GM21786 (cell line): ENCODE data around the gene MATN3.

ENCODE experiments used
- ATAC-seq: cut with Tn5 transposase; IDR thresholded peaks from one replicate; pipeline ENCODE4 v1.9.1; 2021; ENCODE audit not compliant: unreplicated experiment

The MATN3 gene

GRCh38 chr2:20037660-20038059 is 25.2 kb upstream of the MATN3 start:
- no peak for ATAC-seq

GRCh38 chr2:20035955-20036666 is 23.6 kb upstream of the MATN3 start:
- no peak for ATAC-seq

GRCh38 chr2:20034821-20035220 is 22.4 kb upstream of the MATN3 start:
- no peak for ATAC-seq

GRCh38 chr2:20034218-20034617 is 21.8 kb upstream of the MATN3 start:
- ATAC-seq, result no peak

- ATAC-seq, result no peak
Measured at GRCh38 chr2:20033322-20033721, 20.9 kb upstream of the MATN3 start.

GRCh38 chr2:20030224-20030623 is 17.8 kb upstream of the MATN3 start:
- ATAC-seq, result no peak

GRCh38 chr2:20027705-20028434 is 15.4 kb upstream of the MATN3 start:
- ATAC-seq, result no peak

GRCh38 chr2:20027260-20027677 is 14.8 kb upstream of the MATN3 start:
- no peak for ATAC-seq

GRCh38 chr2:20025065-20025786 is 12.8 kb upstream of the MATN3 start:
- ATAC-seq, result no peak

- ATAC-seq, result no peak
Measured at GRCh38 chr2:20023688-20024087, 11.2 kb upstream of the MATN3 start.

GRCh38 chr2:20021405-20022009 is 9.0 kb upstream of the MATN3 start:
- ATAC-seq, result no peak

GRCh38 chr2:20019747-20020146 is 7.3 kb upstream of the MATN3 start:
- ATAC-seq, result no peak

GRCh38 chr2:20018601-20019152 is 6.2 kb upstream of the MATN3 start:
- ATAC-seq, result no peak

- no peak for ATAC-seq
Measured at GRCh38 chr2:20016346-20016745, 3.9 kb upstream of the MATN3 start.

- no peak for ATAC-seq
Measured at GRCh38 chr2:20015482-20016083, 3.1 kb upstream of the MATN3 start.

GRCh38 chr2:20013126-20013849 is 820 bp upstream of the MATN3 start:
- ATAC-seq, result no peak

- no peak for ATAC-seq
Measured at GRCh38 chr2:20012032-20012281, 511 bp downstream of the MATN3 start.

GRCh38 chr2:20011276-20012031 is 1.0 kb downstream of the MATN3 start:
- ATAC-seq, result no peak

GRCh38 chr2:20008703-20009102 is 3.8 kb downstream of the MATN3 start:
- no peak for ATAC-seq
